ENCODE results near the gene OTOG. TPM values are rescaled to one million over a fixed set of nuclear protein-coding genes. Genes with fewer than 3 reads are reported as not detected.

OTOG gene
- total RNA-seq, 1 donor from 2014 or later = not detected

- H3K27me3 Mint-ChIP-seq = no peaks in the 10 kb centered on the region
- H3K4me3 Mint-ChIP-seq = no peak overlapping the region
- no peak for DNase-seq
- no peaks in the 10 kb centered on the region for H3K36me3 Mint-ChIP-seq (ENCODE audit: low read depth)
- H3K9me3 Mint-ChIP-seq = no peaks in the 10 kb centered on the region
- intact Hi-C loops (cut with micrococcal nuclease) = loop anchor here (1.0 kb wide), 2 partner anchors 144 to 298 kb away; no protein-coding TSS in a partner anchor
- ChIA-PET POLR2A (no interaction called here), CTCF (interaction anchor here (0.6 to 3.3 kb wide), 7 partner anchors 14 to 298 kb away, joined by 3 to 22 read pairs (median 3); partner anchors contain the start of gene KCNJ11)
- no peak overlapping the region for H3K27ac Mint-ChIP-seq
- no peaks in the 10 kb centered on the region for H3K4me1 Mint-ChIP-seq
- no peak for TF ChIP-seq CTCF (IDR thresholded peaks at IDR 0.05)
- peak; percentile 70 for ATAC-seq (ENCODE audit: low read depth)
Observed at GRCh38 chr11:17528181-17528691, 18.8 kb upstream of the OTOG start.

- ATAC-seq (ENCODE audit: low read depth) = no peak
- no peak for DNase-seq
- Mint-ChIP-seq H3K4me3 (no peak overlapping the region), H3K36me3 (ENCODE audit: low read depth) (no peaks in the 10 kb centered on the region), H3K27ac (no peak overlapping the region), H3K27me3 (no peaks in the 10 kb centered on the region), H3K4me1 (no peaks in the 10 kb centered on the region), H3K9me3 (no peaks in the 10 kb centered on the region)
- ChIA-PET CTCF (interaction anchor here (3.3 kb wide), 1 partner anchor 145 kb away, joined by 22 read pairs; no protein-coding TSS in a partner anchor), POLR2A (no interaction called here)
- intact Hi-C loops (cut with micrococcal nuclease) = loop anchor here (1.0 kb wide), 2 partner anchors 145 to 299 kb away; no protein-coding TSS in a partner anchor
- TF ChIP-seq CTCF (IDR thresholded peaks at IDR 0.05) = no peak
Observed at GRCh38 chr11:17528906-17529843, 17.9 kb upstream of the OTOG start.

- Mint-ChIP-seq H3K9me3 (no peaks in the 10 kb centered on the region), H3K4me3 (no peak overlapping the region), H3K4me1 (no peaks in the 10 kb centered on the region), H3K36me3 (ENCODE audit: low read depth) (no peaks in the 10 kb centered on the region), H3K27me3 (no peaks in the 10 kb centered on the region), H3K27ac (no peak overlapping the region)
- ChIA-PET POLR2A (no interaction called here), CTCF (interaction anchor here (3.3 kb wide), 1 partner anchor 146 kb away, joined by 22 read pairs; no protein-coding TSS in a partner anchor)
- ATAC-seq (ENCODE audit: low read depth) = no peak
- TF ChIP-seq CTCF (IDR thresholded peaks at IDR 0.05) = no peak
- intact Hi-C loops (cut with micrococcal nuclease) = no loop called here
- no peak for DNase-seq
Observed at GRCh38 chr11:17529844-17530185, 17.2 kb upstream of the OTOG start.

- no peaks in the 10 kb centered on the region for H3K9me3 Mint-ChIP-seq
- no peaks in the 10 kb centered on the region for H3K36me3 Mint-ChIP-seq (ENCODE audit: low read depth)
- H3K27me3 Mint-ChIP-seq = no peaks in the 10 kb centered on the region
- ChIA-PET CTCF (no interaction called here), POLR2A (no interaction called here)
- DNase-seq = no peak
- intact Hi-C loops (cut with micrococcal nuclease) = no loop called here
- no peak overlapping the region for H3K27ac Mint-ChIP-seq
- ATAC-seq (ENCODE audit: low read depth) = no peak
- H3K4me3 Mint-ChIP-seq = no peak overlapping the region
- TF ChIP-seq CTCF (IDR thresholded peaks at IDR 0.05) = no peak
- no peaks in the 10 kb centered on the region for H3K4me1 Mint-ChIP-seq
Observed at GRCh38 chr11:17531071-17531600, 15.9 kb upstream of the OTOG start.

GRCh38 chr11:17531636-17532113 lies 15.4 kb upstream of the OTOG start:
- H3K4me3 Mint-ChIP-seq = no peak overlapping the region
- H3K27ac Mint-ChIP-seq = no peak overlapping the region
- CTCF ChIA-PET = no interaction called here
- no peak for TF ChIP-seq CTCF (IDR thresholded peaks at IDR 0.05)
- intact Hi-C loops (cut with micrococcal nuclease) = no loop called here
- no peaks in the 10 kb centered on the region for H3K4me1 Mint-ChIP-seq
- H3K36me3 Mint-ChIP-seq (ENCODE audit: low read depth) = no peaks in the 10 kb centered on the region
- DNase-seq (no peak), ATAC-seq (ENCODE audit: low read depth) (no peak)
- H3K27me3 Mint-ChIP-seq = no peaks in the 10 kb centered on the region
- H3K9me3 Mint-ChIP-seq = no peaks in the 10 kb centered on the region
- POLR2A ChIA-PET = no interaction called here

Data from activated B cell treated with CpG ODN at 0.5 μM for 24 hours (primary cell).